T-cell (primary cell): ENCODE results near the gene ITPR2. TPM values are rescaled to one million over a fixed set of nuclear protein-coding genes. Genes with fewer than 3 reads are reported as not detected.
"Not testable (repeated sequence)": the region's sequence is repeated elsewhere in the genome, so short reads cannot be mapped to it uniquely, and the experiment has no call there.

Experiments
- ATAC-seq, 4 experiments: fragments of 200-7000 bp in 3 of 4; fragments of 150-1000 bp in 1 of 4; cut with Tn5 transposase; replicated peaks in 1 of 4; 1 replicate in 3 of 4; 2 replicates in 1 of 4; pipeline ENCODE4 v1.10.0; 2021; ENCODE audit warnings: moderate library complexity in 3 of 4, mild to moderate bottlenecking in 2 of 4, moderate number of reproducible peaks in 1 of 4
- CTCF ChIA-PET, 2 donors: fragments of 300-600 bp; sonication (Branson Sonifier 250); formaldehyde crosslinking; loops; one replicate each; lab custom pipeline; 2022; ENCODE audit warnings: antibody characterized with exemption in 2 of 2; lab: Charles Lee
- POLR2A ChIA-PET, 2 donors: fragments of 300-600 bp; sonication (Branson Sonifier 250); formaldehyde crosslinking; loops; one replicate each; lab custom pipeline; 2022; ENCODE audit warnings: antibody characterized with exemption in 2 of 2; lab: Charles Lee
- DNase-seq, 35 experiments: peaks; one replicate each; pipeline versions ENCODE4 v3.0.0 to v3.0.0-alpha.2; 2013 to 2023
- H3K27ac ChIP-seq: one replicate; pipeline ENCODE4 v1.5.1; 2013; ENCODE audit warnings: low read length
- H3K27me3 ChIP-seq, 2 experiments: replicated peaks in 1 of 2; 1 replicate in 1 of 2; 2 replicates in 1 of 2; pipeline versions ENCODE4 v1.6.1 to v1.7.0; 2013; ENCODE audit warnings: low read length in 1 of 2, mixed read lengths in 1 of 2; ENCODE audit not compliant: control insufficient read depth in 2 of 2, insufficient read depth in 2 of 2; ENCODE audit errors: extremely low read depth in 1 of 2
- H3K36me3 ChIP-seq, 2 donors: 1 replicate in 1 of 2; 2 replicates in 1 of 2; pipeline versions ENCODE4 v1.6.1 to v1.7.0; 2013; ENCODE audit warnings: low read length in 1 of 2; ENCODE audit not compliant: control insufficient read depth in 2 of 2, insufficient read depth in 1 of 2; ENCODE audit errors: extremely low read depth in 1 of 2
- H3K4me1 ChIP-seq, 2 experiments: 1 replicate in 1 of 2; 2 replicates in 1 of 2; pipeline versions ENCODE4 v1.6.1 to v1.7.0; 2013; ENCODE audit warnings: low read length in 2 of 2, mixed read lengths in 1 of 2; ENCODE audit not compliant: insufficient read depth in 2 of 2, control insufficient read depth in 1 of 2; ENCODE audit errors: extremely low read depth in 1 of 2
- H3K4me3 ChIP-seq, 2 donors: 1 replicate in 1 of 2; 2 replicates in 1 of 2; pipeline versions ENCODE4 v1.5.1 to v1.7.0; 2013; ENCODE audit warnings: mild to moderate bottlenecking in 2 of 2, low read length in 1 of 2, moderate library complexity in 1 of 2; ENCODE audit not compliant: control insufficient read depth in 1 of 2; ENCODE audit errors: extremely low read depth in 1 of 2
- H3K9me3 ChIP-seq: 2 replicates; pipeline ENCODE4 v1.7.0; 2013
- H3K27ac Mint-ChIP-seq, 2 donors: one replicate each; pipeline ENCODE4 v1.8.0; 2020 to 2021; ENCODE audit warnings: mild to moderate bottlenecking in 2 of 2, mixed read lengths in 2 of 2
- H3K27me3 Mint-ChIP-seq, 2 donors: one replicate each; pipeline ENCODE4 v1.8.0; 2021 to 2022; ENCODE audit warnings: mixed read lengths in 2 of 2
- H3K36me3 Mint-ChIP-seq: one replicate; pipeline ENCODE4 v1.8.0; 2021; ENCODE audit warnings: mixed read lengths
- H3K4me1 Mint-ChIP-seq, 3 donors: one replicate each; pipeline ENCODE4 v1.8.0; 2020 to 2022; ENCODE audit warnings: mixed read lengths in 3 of 3, mild to moderate bottlenecking in 1 of 3
- H3K4me3 Mint-ChIP-seq, 3 donors: one replicate each; pipeline ENCODE4 v1.8.0; 2020 to 2022; ENCODE audit warnings: mild to moderate bottlenecking in 3 of 3, mixed read lengths in 3 of 3, moderate library complexity in 3 of 3
- H3K9me3 Mint-ChIP-seq, 3 donors: one replicate each; pipeline ENCODE4 v1.8.0; 2020 to 2022; ENCODE audit warnings: mixed read lengths in 3 of 3
- WGBS: methylation state at CpG from one replicate; pipeline ENCODE4 v1.1.5; 2013; ENCODE audit warnings: missing lambda C conversion rate; ENCODE audit not compliant: insufficient coverage; 5-methylcytosine and 5-hydroxymethylcytosine counted together
- total RNA-seq, 35 experiments: library from RNA in 6 of 35; stranded (reverse) in 6 of 35; fragments of 120-200 nt in 1 of 35; gene quantifications; one replicate each; pipeline versions ENCODE4 v1.2.1 to v1.2.4 and lab custom pipeline; 2013 to 2026

ITPR2 gene
- total RNA-seq, 5 donors from 2014 or later (not counting 1 experiment from before 2014, with no cell fraction given) = 38.8 to 52.5 (median 44.5) TPM

DNA sequence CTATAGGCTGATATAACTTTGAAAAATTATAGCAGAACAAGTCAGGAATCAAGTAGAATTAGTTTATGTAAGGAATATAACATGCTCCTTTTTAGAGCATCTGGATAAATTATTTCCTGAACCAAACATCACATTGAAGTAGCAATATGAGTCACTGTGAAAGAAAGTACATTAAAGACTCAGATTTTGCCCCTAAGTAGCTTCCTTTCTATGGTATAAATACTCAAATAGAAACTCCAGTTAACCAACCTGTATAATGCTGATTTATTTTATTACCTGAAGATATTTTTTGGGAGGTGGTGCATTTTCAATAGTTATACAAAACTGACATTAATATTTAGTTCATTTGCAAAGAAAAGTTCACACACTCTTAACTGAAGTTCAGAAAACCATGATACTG, 312.1 kb downstream of the ITPR2 start:
- no peak overlapping the region for H3K27ac ChIP-seq
- Mint-ChIP-seq H3K27ac (no peak overlapping the region), H3K9me3 (peaks cover 6 to 20% (median 9%) of the 10 kb centered on the region in 3 donors), H3K27me3 (no peaks in the 10 kb centered on the region), H3K36me3 (peaks cover 33% of the 10 kb centered on the region), H3K4me1 (peaks cover 16 to 25% (median 17%) of the 10 kb centered on the region in 3 donors), H3K4me3 (no peak overlapping the region)
- no peak overlapping the region for H3K4me3 ChIP-seq
- DNase-seq (no peak), ATAC-seq (no peak)
- no peaks in the 10 kb centered on the region for H3K4me1 ChIP-seq
- H3K36me3 ChIP-seq = no peaks in the 10 kb centered on the region
- H3K27me3 ChIP-seq = no peaks in the 10 kb centered on the region
- ChIA-PET POLR2A (no interaction called here), CTCF (no interaction called here)
- no peaks in the 10 kb centered on the region for H3K9me3 ChIP-seq

- Mint-ChIP-seq H3K4me3 (no peak overlapping the region), H3K27me3 (no peaks in the 10 kb centered on the region), H3K36me3 (peaks cover 29% of the 10 kb centered on the region), H3K9me3 (peaks cover 2 to 13% (median 4%) of the 10 kb centered on the region in 3 donors), H3K27ac (peak overlapping the region in 1 of 2 donors; percentile 52), H3K4me1 (peaks cover 16 to 25% (median 17%) of the 10 kb centered on the region in 3 donors)
- no peak overlapping the region for H3K4me3 ChIP-seq
- no peaks in the 10 kb centered on the region for H3K36me3 ChIP-seq
- no peaks in the 10 kb centered on the region for H3K27me3 ChIP-seq
- H3K4me1 ChIP-seq = no peaks in the 10 kb centered on the region
- no peaks in the 10 kb centered on the region for H3K9me3 ChIP-seq
- no peak for ATAC-seq
- no CpG with 5 or more reads among the region's 1 CpG for WGBS
- DNase-seq = no peak
- ChIA-PET POLR2A (no interaction called here), CTCF (no interaction called here)
- H3K27ac ChIP-seq = no peak overlapping the region
Measured at GRCh38 chr12:26520109-26520508, 312.9 kb downstream of the ITPR2 start.

GRCh38 chr12:26519462-26519861, 313.5 kb downstream of the ITPR2 start:
- H3K36me3 ChIP-seq = no peaks in the 10 kb centered on the region
- no peak overlapping the region for H3K4me3 Mint-ChIP-seq
- H3K27me3 Mint-ChIP-seq = no peaks in the 10 kb centered on the region
- ChIA-PET POLR2A (no interaction called here), CTCF (no interaction called here)
- H3K9me3 ChIP-seq = no peaks in the 10 kb centered on the region
- peaks cover 2 to 12% (median 4%) of the 10 kb centered on the region in 3 donors for H3K9me3 Mint-ChIP-seq
- H3K4me3 ChIP-seq = no peak overlapping the region
- no peak overlapping the region for H3K27ac ChIP-seq
- H3K4me1 Mint-ChIP-seq = peaks cover 16 to 25% (median 17%) of the 10 kb centered on the region in 3 donors
- no CpG with 5 or more reads among the region's 3 CpGs for WGBS
- H3K4me1 ChIP-seq = no peaks in the 10 kb centered on the region
- DNase-seq (no peak), ATAC-seq (no peak)
- no peak overlapping the region for H3K27ac Mint-ChIP-seq
- H3K36me3 Mint-ChIP-seq = peaks cover 29% of the 10 kb centered on the region
- no peaks in the 10 kb centered on the region for H3K27me3 ChIP-seq

GRCh38 chr12:26517320-26517719, 315.7 kb downstream of the ITPR2 start:
- DNase-seq, H3K27ac ChIP-seq, POLR2A ChIA-PET, CTCF ChIA-PET, H3K27ac Mint-ChIP-seq, H3K4me3 Mint-ChIP-seq, H3K4me1 ChIP-seq, H3K9me3 ChIP-seq, H3K4me3 ChIP-seq, ATAC-seq, H3K27me3 Mint-ChIP-seq, H3K27me3 ChIP-seq, H3K36me3 ChIP-seq: not testable (repeated sequence)
- WGBS = no CpG with 5 or more reads among the region's 3 CpGs
- peaks cover 2 to 12% (median 4%) of the 10 kb centered on the region in 3 donors for H3K9me3 Mint-ChIP-seq
- peaks cover 29% of the 10 kb centered on the region for H3K36me3 Mint-ChIP-seq
- peaks cover 15 to 16% (median 15%) of the 10 kb centered on the region in 3 donors for H3K4me1 Mint-ChIP-seq

DNA sequence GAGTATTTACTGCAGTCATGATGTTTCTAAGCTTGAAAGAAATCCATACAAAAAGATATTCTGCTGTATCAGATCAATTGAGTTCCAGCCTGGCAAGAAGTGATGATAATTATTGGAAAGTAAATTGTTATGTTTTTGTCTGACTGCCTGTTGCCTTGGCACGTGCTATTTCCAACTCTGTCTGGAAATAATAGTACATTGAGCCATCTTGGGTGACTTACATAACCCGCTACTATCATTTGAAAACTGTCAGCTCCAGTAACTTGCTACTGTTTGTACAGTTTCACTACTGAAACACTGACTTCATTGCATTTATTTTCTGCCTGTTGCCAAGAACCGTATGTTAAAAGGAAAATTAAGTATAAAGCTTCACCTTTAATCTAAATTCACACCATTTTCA, 318.6 kb downstream of the ITPR2 start:
- H3K4me1 ChIP-seq = no peaks in the 10 kb centered on the region
- no peaks in the 10 kb centered on the region for H3K27me3 Mint-ChIP-seq
- peaks cover 31% of the 10 kb centered on the region for H3K36me3 Mint-ChIP-seq
- DNase-seq (no peak), ATAC-seq (no peak)
- no peak overlapping the region for H3K27ac ChIP-seq
- H3K36me3 ChIP-seq = no peaks in the 10 kb centered on the region
- no peak overlapping the region for H3K27ac Mint-ChIP-seq
- WGBS = 80% methylated on average over 2 of the region's 3 CpGs
- H3K27me3 ChIP-seq = no peaks in the 10 kb centered on the region
- no peak overlapping the region for H3K4me3 Mint-ChIP-seq
- no peaks in the 10 kb centered on the region for H3K4me1 Mint-ChIP-seq
- POLR2A ChIA-PET = no interaction called here
- CTCF ChIA-PET = interaction anchor here in 1 of 2 donors (1.2 kb wide), 1 partner anchor 9 kb away, joined by 3 read pairs; no protein-coding TSS in a partner anchor
- H3K9me3 ChIP-seq = no peaks in the 10 kb centered on the region
- no peak overlapping the region for H3K4me3 ChIP-seq
- H3K9me3 Mint-ChIP-seq = peaks cover 0 to 3% (median 0%) of the 10 kb centered on the region in 3 donors

DNA sequence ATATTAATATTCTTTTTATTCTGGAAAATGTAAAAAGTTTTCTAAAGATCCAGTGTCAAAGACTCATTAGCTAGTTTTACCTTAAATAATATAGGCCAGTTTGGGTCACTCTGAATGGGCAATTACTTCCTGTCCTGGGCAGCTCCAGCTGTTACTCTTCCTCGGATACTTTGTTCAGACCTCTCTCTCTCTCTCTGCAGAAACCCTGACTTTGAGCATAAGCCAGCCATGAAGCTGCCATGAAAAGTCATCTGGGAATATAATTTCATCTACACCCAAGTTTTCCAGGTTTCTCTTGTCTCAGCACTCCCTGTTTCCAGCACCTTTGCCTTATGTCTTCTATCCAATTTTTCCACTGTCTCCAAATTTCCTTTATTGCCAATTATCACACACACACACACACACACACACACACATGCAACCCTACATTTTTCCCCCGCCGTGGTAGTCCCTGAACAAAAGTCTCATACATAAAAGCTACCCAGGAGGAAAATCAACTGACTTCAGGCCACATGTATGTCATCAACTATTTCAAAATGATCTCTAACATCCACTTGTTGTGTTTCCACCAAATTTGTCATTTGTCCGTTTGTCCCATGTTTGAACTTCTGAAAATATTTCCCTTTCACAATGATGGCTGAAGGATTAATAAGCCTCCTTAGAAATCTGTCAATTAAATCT, 319.5 kb downstream of the ITPR2 start:
- H3K9me3 Mint-ChIP-seq = peaks cover 0 to 3% (median 0%) of the 10 kb centered on the region in 3 donors
- H3K4me3 ChIP-seq = no peak overlapping the region
- no peaks in the 10 kb centered on the region for H3K36me3 ChIP-seq
- DNase-seq = no peak
- ChIA-PET POLR2A (no interaction called here), CTCF (interaction anchor here (0.5 to 0.7 kb wide), 2 partner anchors 22 to 63 kb away, joined by 3 to 9 read pairs; no protein-coding TSS in a partner anchor)
- H3K27ac Mint-ChIP-seq = no peak overlapping the region
- no peaks in the 10 kb centered on the region for H3K27me3 ChIP-seq
- no peaks in the 10 kb centered on the region for H3K4me1 Mint-ChIP-seq
- ATAC-seq = no peak
- H3K4me3 Mint-ChIP-seq = no peak overlapping the region
- WGBS = 100% methylated on average over 3 of the region's 4 CpGs
- no peaks in the 10 kb centered on the region for H3K9me3 ChIP-seq
- H3K27ac ChIP-seq = no peak overlapping the region
- H3K4me1 ChIP-seq = no peaks in the 10 kb centered on the region
- peaks cover 35% of the 10 kb centered on the region for H3K36me3 Mint-ChIP-seq
- no peaks in the 10 kb centered on the region for H3K27me3 Mint-ChIP-seq
